GM13977 (cell line): Measurements from ENCODE around the gene IKZF2.

Experiments used
- DNase-seq: peaks from one replicate; pipeline ENCODE4 v3.0.0; 2012; ENCODE audit warnings: low spot score
- in situ Hi-C: fragments of 300-500 bp; cut with MboI; formaldehyde crosslinking; loops from one replicate; pipeline ENCODE4 v1.12.0; 2022; ENCODE audit warnings: low sequenced_read_pairs, low pct_unique_long_range_greater_than_20kb, mixed read lengths, inconsistent platforms; ENCODE audit not compliant: unreplicated experiment
- TF ChIP-seq, protein P1 (sequence below): IDR thresholded peaks from 2 replicates; pipeline ENCODE4 v1.5.1; 2012; ENCODE audit warnings: mild to moderate bottlenecking, control low read depth; ENCODE audit not compliant: insufficient read depth; ENCODE audit errors: extremely low read depth, missing control alignments

Gene IKZF2

DNA sequence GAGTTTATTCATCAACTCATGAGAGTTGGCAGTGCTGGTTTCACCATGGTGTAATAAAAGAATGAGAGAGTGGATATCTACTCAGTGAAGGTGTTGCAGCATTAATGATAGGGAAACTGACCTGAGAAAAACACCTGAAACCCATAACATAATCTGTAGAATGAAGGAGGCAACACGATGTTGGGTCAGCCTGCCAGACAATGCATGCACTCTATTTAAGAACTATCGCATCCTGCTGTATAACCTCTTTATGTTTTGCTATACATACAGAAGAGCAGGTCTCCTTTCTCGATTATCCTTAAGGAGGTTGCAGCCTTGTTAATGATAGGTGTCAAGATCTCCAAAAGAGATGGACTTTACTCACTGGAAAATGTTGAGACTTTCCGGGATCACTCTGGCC, 65.9 kb downstream of the IKZF2 start:
- no peak for DNase-seq
- TF ChIP-seq, protein P1, sequence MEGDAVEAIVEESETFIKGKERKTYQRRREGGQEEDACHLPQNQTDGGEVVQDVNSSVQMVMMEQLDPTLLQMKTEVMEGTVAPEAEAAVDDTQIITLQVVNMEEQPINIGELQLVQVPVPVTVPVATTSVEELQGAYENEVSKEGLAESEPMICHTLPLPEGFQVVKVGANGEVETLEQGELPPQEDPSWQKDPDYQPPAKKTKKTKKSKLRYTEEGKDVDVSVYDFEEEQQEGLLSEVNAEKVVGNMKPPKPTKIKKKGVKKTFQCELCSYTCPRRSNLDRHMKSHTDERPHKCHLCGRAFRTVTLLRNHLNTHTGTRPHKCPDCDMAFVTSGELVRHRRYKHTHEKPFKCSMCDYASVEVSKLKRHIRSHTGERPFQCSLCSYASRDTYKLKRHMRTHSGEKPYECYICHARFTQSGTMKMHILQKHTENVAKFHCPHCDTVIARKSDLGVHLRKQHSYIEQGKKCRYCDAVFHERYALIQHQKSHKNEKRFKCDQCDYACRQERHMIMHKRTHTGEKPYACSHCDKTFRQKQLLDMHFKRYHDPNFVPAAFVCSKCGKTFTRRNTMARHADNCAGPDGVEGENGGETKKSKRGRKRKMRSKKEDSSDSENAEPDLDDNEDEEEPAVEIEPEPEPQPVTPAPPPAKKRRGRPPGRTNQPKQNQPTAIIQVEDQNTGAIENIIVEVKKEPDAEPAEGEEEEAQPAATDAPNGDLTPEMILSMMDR = no peak
- in situ Hi-C loops = no loop called here

DNA sequence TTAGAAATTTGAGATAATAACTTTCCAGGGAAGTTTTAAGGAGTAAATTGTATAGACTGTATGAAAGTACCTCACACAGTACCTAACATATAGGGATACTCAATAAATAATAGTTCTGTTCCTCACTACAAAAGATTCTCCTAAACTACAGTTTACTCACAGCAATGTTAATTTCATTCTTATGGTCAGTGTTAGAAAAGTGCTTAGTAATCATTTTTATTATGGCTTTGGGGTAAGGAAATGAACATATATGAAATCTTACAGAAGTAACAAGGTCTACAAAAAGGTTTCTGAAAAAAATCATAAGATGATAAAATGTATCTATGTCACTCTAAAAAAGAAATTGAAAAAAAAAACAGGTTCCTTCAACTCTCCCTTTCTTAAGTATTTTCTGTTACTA, 67.2 kb downstream of the IKZF2 start:
- DNase-seq = no peak
- TF ChIP-seq, protein P1 = no peak
- in situ Hi-C loops = no loop called here

DNA sequence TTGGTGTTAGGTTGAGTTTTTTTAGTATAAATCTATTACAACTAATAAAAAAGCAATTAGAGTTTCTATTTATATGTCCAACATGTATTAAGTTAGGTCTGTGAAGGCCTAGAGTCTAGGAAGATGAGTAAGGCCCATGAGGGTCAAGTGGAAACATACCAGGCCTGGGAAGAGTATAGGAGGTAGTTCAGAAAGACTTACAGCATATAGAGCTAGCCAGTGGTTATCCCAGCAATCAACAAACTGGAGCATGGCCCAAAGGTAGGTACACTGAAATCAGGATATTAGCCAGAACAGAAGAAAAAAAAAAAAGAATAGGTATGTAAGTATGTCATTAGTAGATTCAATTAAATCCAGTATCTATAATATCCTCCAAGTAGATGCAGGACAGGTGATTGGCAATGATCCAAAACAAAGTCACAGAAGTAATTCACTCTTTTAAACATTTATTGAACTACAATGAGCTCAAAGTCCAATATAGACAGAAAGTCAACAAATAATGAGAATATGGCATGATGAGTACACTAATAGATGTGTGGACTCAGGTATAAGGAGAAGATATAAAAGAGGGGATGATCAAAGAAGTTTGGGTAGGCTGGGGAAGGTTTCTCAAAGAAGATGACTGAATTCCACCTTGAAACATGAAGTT, 70.3 kb downstream of the IKZF2 start:
- in situ Hi-C loops = no loop called here
- TF ChIP-seq, protein P1 = no peak
- DNase-seq = no peak

DNA sequence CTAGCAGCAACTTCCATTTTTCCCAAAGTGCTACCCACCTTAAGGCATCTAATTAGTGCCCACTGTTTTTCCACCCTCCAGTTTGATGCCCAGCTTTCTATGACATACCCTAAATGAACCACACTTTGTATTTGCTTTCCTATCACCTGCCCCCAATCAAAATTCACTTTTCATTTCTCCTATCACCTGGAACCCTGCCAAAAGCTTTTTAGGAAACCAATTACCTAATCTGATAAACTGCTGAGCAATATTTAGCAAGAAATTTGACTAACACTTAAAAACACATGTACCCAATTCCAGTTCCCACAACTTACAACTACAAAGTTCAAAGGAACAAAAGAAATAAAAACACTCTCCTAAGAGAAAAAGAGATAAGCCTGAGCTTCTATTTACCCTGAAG, 71.7 kb downstream of the IKZF2 start:
- no peak for DNase-seq
- TF ChIP-seq, protein P1 = no peak
- in situ Hi-C loops = no loop called here

DNA sequence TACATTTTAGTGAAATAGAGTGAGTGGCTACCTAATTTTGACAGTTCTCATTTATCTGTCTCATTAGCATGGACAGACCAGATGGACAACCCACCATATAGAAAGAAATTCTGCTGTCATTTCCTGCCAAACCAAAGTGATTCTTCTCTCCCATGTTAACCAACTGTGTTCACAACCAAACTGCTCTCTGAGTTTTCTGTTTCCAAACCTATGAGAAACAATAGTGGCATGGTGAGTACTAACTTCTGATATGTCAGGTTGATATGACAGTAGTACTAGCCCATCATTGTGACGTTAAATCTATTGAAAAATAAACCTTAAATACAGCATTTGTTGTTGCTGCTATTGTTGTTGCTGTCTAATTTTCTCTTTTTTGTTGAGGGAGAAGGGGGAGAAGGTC, 72.7 kb downstream of the IKZF2 start:
- TF ChIP-seq, protein P1 = no peak
- DNase-seq = no peak
- in situ Hi-C loops = no loop called here

DNA sequence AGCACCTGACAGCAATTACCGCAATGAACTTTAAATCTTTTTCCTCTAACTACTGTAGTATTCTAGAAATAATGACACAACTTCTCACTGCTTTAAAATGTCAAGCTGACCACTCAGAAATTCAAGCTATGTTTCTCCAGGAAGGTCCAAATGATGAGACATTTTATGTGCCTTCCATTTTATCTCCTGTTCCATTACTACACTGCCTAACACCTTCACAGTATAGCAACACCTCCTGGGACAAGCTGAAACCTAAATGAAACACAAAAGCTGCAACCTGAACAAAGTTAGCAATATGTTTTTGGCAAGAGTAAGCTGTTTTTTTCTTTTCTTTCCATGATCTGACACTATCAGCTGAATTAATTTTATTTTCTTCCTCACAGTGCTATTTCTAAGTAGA, 81.9 kb downstream of the IKZF2 start:
- in situ Hi-C loops = no loop called here
- TF ChIP-seq, protein P1 = no peak
- no peak for DNase-seq
